WTC11 (cell line): ENCODE measurements around the gene NADK2. TPM values are rescaled to one million over a fixed set of nuclear protein-coding genes. Genes with fewer than 3 reads are reported as not detected.

Experiments used
- ATAC-seq: fragments of 200-7000 bp; cut with Tn5 transposase; 2 replicates; pipeline ENCODE4 v1.10.0; 2021; ENCODE audit warnings: mild to moderate bottlenecking, moderate library complexity
- CTCF ChIA-PET: fragments of 300-600 bp; sonication (Branson Sonifier 250); formaldehyde crosslinking; loops from one replicate; lab custom pipeline; 2021; ENCODE audit warnings: antibody characterized with exemption; lab: Charles Lee
- POLR2A ChIA-PET: fragments of 350-600 bp; sonication (Branson Sonifier 250); formaldehyde crosslinking; loops from one replicate; lab custom pipeline; 2021; ENCODE audit warnings: antibody characterized with exemption; lab: Charles Lee
- DNase-seq: peaks from one replicate; pipeline ENCODE4 v3.0.0; 2021; ENCODE audit warnings: low spot score
- H3K27ac Mint-ChIP-seq: 2 replicates; pipeline ENCODE4 v1.8.0; 2021; ENCODE audit warnings: mixed read lengths
- H3K27me3 Mint-ChIP-seq: 2 replicates; pipeline ENCODE4 v1.8.0; 2021; ENCODE audit warnings: low read depth, mild to moderate bottlenecking, moderate library complexity, mixed read lengths
- H3K36me3 Mint-ChIP-seq: 2 replicates; pipeline ENCODE4 v1.8.0; 2021; ENCODE audit warnings: mixed read lengths
- H3K4me1 Mint-ChIP-seq: 2 replicates; pipeline ENCODE4 v1.8.0; 2022; ENCODE audit warnings: mixed read lengths
- H3K4me3 Mint-ChIP-seq: 2 replicates; pipeline ENCODE4 v1.8.0; 2021; ENCODE audit warnings: mild to moderate bottlenecking, moderate library complexity, mixed read lengths
- H3K9me3 Mint-ChIP-seq: 2 replicates; pipeline ENCODE4 v1.8.0; 2021; ENCODE audit warnings: mixed read lengths
- CBFB ChIP-seq: sonication (generic); formaldehyde crosslinking; IDR thresholded peaks from 2 replicates; pipeline ENCODE4 v1.8.1; 2022; ENCODE audit warnings: mild to moderate bottlenecking, low read depth, missing genetic modification reagents
- CDX4 ChIP-seq: fragments of 250-450 bp; sonication (Bioruptor Pico); IDR thresholded peaks from 2 replicates; pipeline ENCODE4 v1.9.0; 2021; ENCODE audit warnings: moderate library complexity, mild to moderate bottlenecking, inconsistent platforms, borderline replicate concordance
- ESRRA ChIP-seq: sonication (generic); formaldehyde crosslinking; IDR thresholded peaks from 2 replicates; pipeline ENCODE4 v1.8.1; 2022; ENCODE audit warnings: mild to moderate bottlenecking, missing genetic modification reagents, borderline replicate concordance
- FOXJ3 ChIP-seq: sonication (generic); formaldehyde crosslinking; IDR thresholded peaks from 2 replicates; pipeline ENCODE4 v1.9.0; 2021; ENCODE audit warnings: missing genetic modification reagents, mild to moderate bottlenecking, borderline replicate concordance
- HMGA2 ChIP-seq: fragments of 250-450 bp; sonication (Bioruptor Pico); IDR thresholded peaks from 2 replicates; pipeline ENCODE4 v1.4.0; 2021; ENCODE audit warnings: mild to moderate bottlenecking, moderate library complexity
- JAZF1 ChIP-seq: fragments of 250-450 bp; sonication (Bioruptor Pico); IDR thresholded peaks from 2 replicates; pipeline ENCODE4 v1.9.0; 2021; ENCODE audit warnings: moderate library complexity, mild to moderate bottlenecking, inconsistent platforms
- MXD4 ChIP-seq: fragments of 250-450 bp; sonication (Bioruptor Pico); IDR thresholded peaks from 2 replicates; pipeline ENCODE4 v1.8.0; 2021; ENCODE audit warnings: mild to moderate bottlenecking, moderate library complexity, borderline replicate concordance
- MYBL2 ChIP-seq: sonication (generic); formaldehyde crosslinking; IDR thresholded peaks from 2 replicates; pipeline ENCODE4 v1.8.1; 2023; ENCODE audit warnings: mild to moderate bottlenecking, moderate library complexity, missing genetic modification reagents
- NFATC4 ChIP-seq: fragments of 250-450 bp; sonication (Bioruptor Pico); IDR thresholded peaks from 2 replicates; pipeline ENCODE4 v1.9.0; 2021; ENCODE audit warnings: mild to moderate bottlenecking
- NFYB ChIP-seq: sonication (generic); formaldehyde crosslinking; conservative IDR thresholded peaks from 2 replicates; pipeline ENCODE4 v1.8.0; 2022; ENCODE audit warnings: low read depth, missing genetic modification reagents
- NR2C2 ChIP-seq: sonication (generic); formaldehyde crosslinking; IDR thresholded peaks from 2 replicates; pipeline ENCODE4 v1.8.0; 2022; ENCODE audit warnings: mild to moderate bottlenecking, missing genetic modification reagents
- PRDM15 ChIP-seq: sonication (generic); formaldehyde crosslinking; IDR thresholded peaks from 2 replicates; pipeline ENCODE4 v1.8.0; 2022; ENCODE audit warnings: missing genetic modification reagents
- PRRX2 ChIP-seq: fragments of 250-450 bp; sonication (Bioruptor Pico); IDR thresholded peaks from 2 replicates; pipeline ENCODE4 v1.8.0; 2021; ENCODE audit warnings: mild to moderate bottlenecking
- TCF7 ChIP-seq: sonication (generic); formaldehyde crosslinking; IDR thresholded peaks from 2 replicates; pipeline ENCODE4 v1.8.0; 2022; ENCODE audit warnings: mild to moderate bottlenecking, low read depth, missing genetic modification reagents, moderate library complexity
- TEAD4 ChIP-seq: sonication (generic); formaldehyde crosslinking; IDR thresholded peaks from 2 replicates; pipeline ENCODE4 v1.8.0; 2022; ENCODE audit warnings: mild to moderate bottlenecking, missing genetic modification reagents
- ZBTB21 ChIP-seq: sonication (generic); formaldehyde crosslinking; IDR thresholded peaks from 2 replicates; pipeline ENCODE4 v1.8.1; 2023; ENCODE audit warnings: mild to moderate bottlenecking, missing genetic modification reagents, borderline replicate concordance
- ZNF396 ChIP-seq: fragments of 250-450 bp; sonication (Bioruptor Pico); IDR thresholded peaks from 2 replicates; pipeline ENCODE4 v1.8.0; 2021; ENCODE audit warnings: mild to moderate bottlenecking, moderate library complexity, borderline replicate concordance
- ZNF671 ChIP-seq: fragments of 250-450 bp; sonication (Bioruptor Pico); IDR thresholded peaks from 2 replicates; pipeline ENCODE4 v1.8.0; 2021; ENCODE audit warnings: mild to moderate bottlenecking
- total RNA-seq: library from RNA; stranded (reverse); gene quantifications from 3 replicates; pipeline ENCODE4 v1.2.3, GENCODE V29; 2021
- TF ChIP-seq, protein P1 (sequence below): sonication (generic); formaldehyde crosslinking; IDR thresholded peaks from 2 replicates; pipeline ENCODE4 v1.8.1; 2022; ENCODE audit warnings: missing genetic modification reagents, borderline replicate concordance
- TF ChIP-seq, protein P2 (sequence below): sonication (generic); formaldehyde crosslinking; IDR thresholded peaks from 2 replicates; pipeline ENCODE4 v1.8.1; 2023; ENCODE audit warnings: mild to moderate bottlenecking, missing genetic modification reagents, moderate library complexity
- TF ChIP-seq, protein P3 (sequence below): sonication (generic); formaldehyde crosslinking; IDR thresholded peaks from 2 replicates; pipeline ENCODE4 v1.8.1; 2023; ENCODE audit warnings: mild to moderate bottlenecking, missing genetic modification reagents
- TF ChIP-seq, protein P4 (sequence below): fragments of 250-450 bp; sonication (Bioruptor Pico); IDR thresholded peaks from 2 replicates; pipeline ENCODE4 v1.9.0; 2021; ENCODE audit warnings: mild to moderate bottlenecking

Gene NADK2
- total RNA-seq, 1 experiment from 2014 or later: 11.7 TPM

DNA sequence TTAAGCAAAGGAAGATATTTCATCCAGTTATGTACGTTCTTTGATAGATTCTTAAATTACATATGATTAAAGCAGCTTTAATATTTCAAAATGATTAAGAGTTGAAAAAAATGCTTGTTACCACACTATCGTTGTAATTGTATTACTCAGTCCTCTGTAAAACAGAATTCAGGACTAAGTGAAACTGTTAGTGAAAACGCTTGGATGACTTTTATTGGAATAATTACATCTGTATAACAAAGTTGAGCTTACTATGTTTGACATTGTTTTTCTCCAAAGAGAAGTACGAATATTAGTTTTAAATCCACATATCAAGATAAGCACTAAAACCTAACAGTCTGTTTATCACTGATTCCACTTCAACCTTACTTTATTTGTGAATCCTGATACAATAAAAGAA is 8.7 kb upstream of the NADK2 start:
- Mint-ChIP-seq H3K27me3 (no peaks in the 10 kb centered on the region), H3K4me3 (no peak overlapping the region), H3K4me1 (peaks cover 3% of the 10 kb centered on the region; the same call in 1 of the 2 replicates), H3K36me3 (no peaks in the 10 kb centered on the region), H3K27ac (no peak overlapping the region), H3K9me3 (no peaks in the 10 kb centered on the region)
- CTCF ChIA-PET: no interaction called here
- no peak for ATAC-seq
- no peak for TF ChIP-seq CDX4 (CRISPR knock-in tag)
- POLR2A ChIA-PET: no interaction called here
- no peak for DNase-seq

DNA sequence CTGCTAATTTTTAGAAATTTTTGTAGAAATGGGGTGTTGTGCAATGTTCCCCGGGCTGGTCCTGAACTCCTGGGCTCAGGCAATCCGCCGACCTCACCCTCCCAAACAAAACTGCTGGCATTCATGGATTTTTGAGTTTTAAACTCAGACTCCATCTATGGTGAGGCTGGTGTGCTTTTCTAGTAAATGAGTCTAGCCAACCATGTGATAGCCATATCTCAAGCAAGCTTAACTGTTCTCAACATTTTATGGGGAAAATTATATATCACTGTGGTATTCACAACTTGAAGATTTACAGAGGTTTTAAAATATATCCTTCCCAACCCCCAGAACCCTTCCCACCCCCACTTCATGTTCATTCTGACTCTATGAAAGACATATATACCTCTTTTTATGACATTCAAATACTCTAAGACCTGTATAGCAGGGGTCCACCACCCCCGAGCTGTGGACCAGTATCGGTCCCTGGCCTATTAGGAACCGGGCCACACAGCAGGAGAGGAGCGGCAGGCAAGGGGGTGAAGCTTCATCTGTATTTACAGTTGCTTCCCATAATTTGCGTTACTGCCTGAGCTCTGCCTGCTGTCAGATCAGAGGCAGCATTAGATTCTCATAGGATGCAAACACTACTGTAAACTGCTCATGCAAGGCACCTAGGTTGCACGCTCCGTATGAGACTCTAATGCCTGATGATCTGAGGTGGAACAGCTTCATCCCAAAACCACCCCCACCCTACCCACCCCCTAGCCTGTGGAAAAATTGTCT is 4.5 kb upstream of the NADK2 start:
- no peak for TF ChIP-seq TCF7
- TF ChIP-seq FOXJ3 (CRISPR knock-in tag): no peak
- TF ChIP-seq ESRRA: no peak
- TF ChIP-seq, protein P1, sequence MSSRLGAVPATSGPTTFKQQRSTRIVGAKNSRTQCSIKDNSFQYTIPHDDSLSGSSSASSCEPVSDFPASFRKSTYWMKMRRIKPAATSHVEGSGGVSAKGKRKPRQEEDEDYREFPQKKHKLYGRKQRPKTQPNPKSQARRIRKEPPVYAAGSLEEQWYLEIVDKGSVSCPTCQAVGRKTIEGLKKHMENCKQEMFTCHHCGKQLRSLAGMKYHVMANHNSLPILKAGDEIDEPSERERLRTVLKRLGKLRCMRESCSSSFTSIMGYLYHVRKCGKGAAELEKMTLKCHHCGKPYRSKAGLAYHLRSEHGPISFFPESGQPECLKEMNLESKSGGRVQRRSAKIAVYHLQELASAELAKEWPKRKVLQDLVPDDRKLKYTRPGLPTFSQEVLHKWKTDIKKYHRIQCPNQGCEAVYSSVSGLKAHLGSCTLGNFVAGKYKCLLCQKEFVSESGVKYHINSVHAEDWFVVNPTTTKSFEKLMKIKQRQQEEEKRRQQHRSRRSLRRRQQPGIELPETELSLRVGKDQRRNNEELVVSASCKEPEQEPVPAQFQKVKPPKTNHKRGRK (CRISPR knock-in tag): no peak
- TF ChIP-seq PRDM15 (CRISPR knock-in tag): no peak
- TF ChIP-seq, protein P2, sequence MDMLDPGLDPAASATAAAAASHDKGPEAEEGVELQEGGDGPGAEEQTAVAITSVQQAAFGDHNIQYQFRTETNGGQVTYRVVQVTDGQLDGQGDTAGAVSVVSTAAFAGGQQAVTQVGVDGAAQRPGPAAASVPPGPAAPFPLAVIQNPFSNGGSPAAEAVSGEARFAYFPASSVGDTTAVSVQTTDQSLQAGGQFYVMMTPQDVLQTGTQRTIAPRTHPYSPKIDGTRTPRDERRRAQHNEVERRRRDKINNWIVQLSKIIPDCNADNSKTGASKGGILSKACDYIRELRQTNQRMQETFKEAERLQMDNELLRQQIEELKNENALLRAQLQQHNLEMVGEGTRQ (CRISPR knock-in tag): no peak
- TF ChIP-seq, all 79 proteins: peak for 0

GRCh38 chr5:36244076-36244475 is 2.4 kb upstream of the NADK2 start:
- H3K27me3 Mint-ChIP-seq: peaks cover 30% of the 10 kb centered on the region
- DNase-seq (no peak), ATAC-seq (no peak)
- no peaks in the 10 kb centered on the region for H3K36me3 Mint-ChIP-seq
- no peak overlapping the region for H3K4me3 Mint-ChIP-seq
- no peaks in the 10 kb centered on the region for H3K9me3 Mint-ChIP-seq
- ChIA-PET CTCF (no interaction called here), POLR2A (no interaction called here)
- H3K27ac Mint-ChIP-seq: no peak overlapping the region
- H3K4me1 Mint-ChIP-seq: peaks cover 21% of the 10 kb centered on the region
- no peak for TF ChIP-seq NR2C2 (CRISPR knock-in tag)
- TF ChIP-seq NFATC4 (CRISPR knock-in tag): no peak
- no peak for TF ChIP-seq CDX4 (CRISPR knock-in tag)
- no peak for TF ChIP-seq JAZF1
- no peak for TF ChIP-seq HMGA2 (CRISPR knock-in tag)
- no peak for TF ChIP-seq ZBTB21 (CRISPR knock-in tag)
- TF ChIP-seq, protein P3, sequence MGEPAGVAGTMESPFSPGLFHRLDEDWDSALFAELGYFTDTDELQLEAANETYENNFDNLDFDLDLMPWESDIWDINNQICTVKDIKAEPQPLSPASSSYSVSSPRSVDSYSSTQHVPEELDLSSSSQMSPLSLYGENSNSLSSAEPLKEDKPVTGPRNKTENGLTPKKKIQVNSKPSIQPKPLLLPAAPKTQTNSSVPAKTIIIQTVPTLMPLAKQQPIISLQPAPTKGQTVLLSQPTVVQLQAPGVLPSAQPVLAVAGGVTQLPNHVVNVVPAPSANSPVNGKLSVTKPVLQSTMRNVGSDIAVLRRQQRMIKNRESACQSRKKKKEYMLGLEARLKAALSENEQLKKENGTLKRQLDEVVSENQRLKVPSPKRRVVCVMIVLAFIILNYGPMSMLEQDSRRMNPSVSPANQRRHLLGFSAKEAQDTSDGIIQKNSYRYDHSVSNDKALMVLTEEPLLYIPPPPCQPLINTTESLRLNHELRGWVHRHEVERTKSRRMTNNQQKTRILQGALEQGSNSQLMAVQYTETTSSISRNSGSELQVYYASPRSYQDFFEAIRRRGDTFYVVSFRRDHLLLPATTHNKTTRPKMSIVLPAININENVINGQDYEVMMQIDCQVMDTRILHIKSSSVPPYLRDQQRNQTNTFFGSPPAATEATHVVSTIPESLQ: no peak
- TF ChIP-seq MXD4 (CRISPR knock-in tag): no peak
- TF ChIP-seq NFYB (CRISPR knock-in tag): no peak
- no peak for TF ChIP-seq MYBL2 (CRISPR knock-in tag)
- TF ChIP-seq TEAD4: no peak
- no peak for TF ChIP-seq CBFB (CRISPR knock-in tag)
- TF ChIP-seq, protein P4, sequence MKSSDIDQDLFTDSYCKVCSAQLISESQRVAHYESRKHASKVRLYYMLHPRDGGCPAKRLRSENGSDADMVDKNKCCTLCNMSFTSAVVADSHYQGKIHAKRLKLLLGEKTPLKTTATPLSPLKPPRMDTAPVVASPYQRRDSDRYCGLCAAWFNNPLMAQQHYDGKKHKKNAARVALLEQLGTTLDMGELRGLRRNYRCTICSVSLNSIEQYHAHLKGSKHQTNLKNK: no peak
- TF ChIP-seq ZNF396 (CRISPR knock-in tag): no peak
- no peak for TF ChIP-seq PRRX2 (CRISPR knock-in tag)
- no peak for TF ChIP-seq ZNF671 (CRISPR knock-in tag)

More for the DNA sequence above, 4.5 kb upstream of the NADK2 start:
- POLR2A ChIA-PET: no interaction called here
- Mint-ChIP-seq H3K4me1 (peaks cover 7% of the 10 kb centered on the region), H3K9me3 (no peaks in the 10 kb centered on the region), H3K27ac (no peak overlapping the region), H3K4me3 (no peak overlapping the region), H3K27me3 (peaks cover 30% of the 10 kb centered on the region), H3K36me3 (no peaks in the 10 kb centered on the region)
- ATAC-seq: no peak
- CTCF ChIA-PET: no interaction called here
- DNase-seq: no peak
